ENCODE results near the gene ZPR1. TPM values are rescaled to one million over a fixed set of nuclear protein-coding genes. Genes with fewer than 3 reads are reported as not detected.

Gene ZPR1
- total and polyA plus RNA-seq, 2 of the 4 experiments (the other 2 are of a cell fraction), result 40.8 to 52.0 TPM

GRCh38 chr11:116778556-116778955 is 9.3 kb downstream of the ZPR1 start:
- dilution Hi-C loops (cut with HindIII; ENCODE audit: low sequenced_read_pairs, unreplicated experiment), result no loop called here
- no peak overlapping the region for H2AFZ ChIP-seq (replicated peaks; ENCODE audit: low read length, poor library complexity)
- peaks cover 33% of the 10 kb centered on the region for H3K36me3 ChIP-seq (ENCODE audit: control insufficient read depth, insufficient read depth, low read length)
- H3K27ac ChIP-seq (ENCODE audit: insufficient read depth, low read length), result no peak overlapping the region
- H2AK5ac ChIP-seq (ENCODE audit: low read depth, low read length), result no peak overlapping the region
- H3K23ac ChIP-seq (ENCODE audit: low read depth, low read length), result no peak overlapping the region
- H2BK120ac ChIP-seq (ENCODE audit: low read depth, low read length), result no peak overlapping the region
- no peak overlapping the region for H2BK15ac ChIP-seq (ENCODE audit: low read depth, low read length)
- CTCF ChIA-PET, result no interaction called here
- WGBS, 2 experiments (ENCODE audit: extremely low coverage in 2 of 2, insufficient read length in 1 of 2), result no CpG with 5 or more reads among the region's 4 CpGs
- H4K91ac ChIP-seq (ENCODE audit: insufficient read depth, low read depth, low read length), result no peak overlapping the region
- H3K56ac ChIP-seq (ENCODE audit: extremely low read depth, insufficient read depth, low read length), result no peak overlapping the region
- no peak overlapping the region for H2AK9ac ChIP-seq (replicated peaks; ENCODE audit: low read depth, low read length, poor library complexity)
- H3K9ac ChIP-seq (ENCODE audit: low read depth, low read length), result no peak overlapping the region
- POLR2A ChIA-PET (ENCODE audit: unreplicated experiment), result no interaction called here
- no peak for TF ChIP-seq CEBPB (IDR thresholded peaks at IDR 0.05; ENCODE audit: low read depth, low read length)
- TF ChIP-seq USF2 (IDR thresholded peaks at IDR 0.05; ENCODE audit: low read depth, low read length), result no peak
- no peak for TF ChIP-seq RAD21 (IDR thresholded peaks at IDR 0.05; ENCODE audit: low read length)
- TF ChIP-seq FOS (IDR thresholded peaks at IDR 0.05; ENCODE audit: low read depth, low read length), result no peak
- no peak for TF ChIP-seq POLR2A (IDR thresholded peaks at IDR 0.05; ENCODE audit: low read depth, low read length)
- no peak for TF ChIP-seq RCOR1 (IDR thresholded peaks at IDR 0.05; ENCODE audit: insufficient replicate concordance, low read length)
- no peak for TF ChIP-seq SMC3 (IDR thresholded peaks at IDR 0.05; ENCODE audit: low read depth, low read length)
- no peak for TF ChIP-seq BHLHE40 (IDR thresholded peaks at IDR 0.05; ENCODE audit: low read depth, low read length)
- TF ChIP-seq ELK1 (IDR thresholded peaks at IDR 0.05; ENCODE audit: borderline replicate concordance, low read depth, low read length), result no peak
- TF ChIP-seq NFE2L2 (IDR thresholded peaks at IDR 0.05; ENCODE audit: low read depth, low read length), result no peak
- no peak for TF ChIP-seq CTCF (conservative IDR thresholded peaks at IDR 0.05; ENCODE audit: low read depth, low read length)
- no peak for TF ChIP-seq RFX5 (IDR thresholded peaks at IDR 0.05; ENCODE audit: low read depth, low read length)
- TF ChIP-seq MAFK (IDR thresholded peaks at IDR 0.05; ENCODE audit: low read depth, low read length), result no peak
- H3K18ac ChIP-seq (ENCODE audit: low read depth, low read length), result no peak overlapping the region
- no TSS peak for BruUV-seq (replicated peaks)
- H3K9me3 ChIP-seq (ENCODE audit: control insufficient read depth, insufficient read depth, low read length), result no peaks in the 10 kb centered on the region
- no peaks in the 10 kb centered on the region; the same call in 1 of the 2 replicates for H3K9me1 ChIP-seq (ENCODE audit: insufficient read depth, low read length)
- no peak overlapping the region for H2BK20ac ChIP-seq (ENCODE audit: low read depth, low read length)
- no peak overlapping the region for H4K5ac ChIP-seq (ENCODE audit: low read depth, low read length)
- no peak overlapping the region for H3K14ac ChIP-seq (replicated peaks; ENCODE audit: low read depth, low read length)
- H3K4me2 ChIP-seq (ENCODE audit: low read depth, low read length), result no peak overlapping the region
- DNase-seq (peak; percentile 11), ATAC-seq (ENCODE audit: low read depth) (no peak)
- H3K27me3 ChIP-seq (ENCODE audit: control insufficient read depth, insufficient read depth, low read length), result no peaks in the 10 kb centered on the region
- no peaks in the 10 kb centered on the region for H4K20me1 ChIP-seq (ENCODE audit: insufficient read depth, low read length)
- H2BK5ac ChIP-seq (ENCODE audit: low read depth, low read length, poor library complexity, severe bottlenecking), result no peak overlapping the region
- no peak overlapping the region for H3K4me3 ChIP-seq (ENCODE audit: insufficient read depth, low read depth, low read length)
- in situ Hi-C loops (cut with MboI; ENCODE audit: low sequenced_read_pairs), result no loop called here
- no peak overlapping the region for H4K8ac ChIP-seq (ENCODE audit: low read depth in 2 of 2, low read length in 2 of 2)
- H3K4ac ChIP-seq (ENCODE audit: low read depth, low read length), result no peak overlapping the region
- H3K79me1 ChIP-seq (ENCODE audit: low read depth in 1 of 2, low read length in 2 of 2), result peaks cover 10 to 15% of the 10 kb centered on the region in 2 experiments; a peak in 3 of 4 replicates
- 0 out of 2 replicates have a peak, but pooled peaks cover 2% of the 10 kb centered on the region for H3K4me1 ChIP-seq (ENCODE audit: control insufficient read depth, insufficient read depth, low read length)
- intact Hi-C loops (cut with micrococcal nuclease), result no loop called here
